Endodermal cell (in vitro differentiated cells): ENCODE measurements around the gene TRIO. TPM values are rescaled to one million over a fixed set of nuclear protein-coding genes. Genes with fewer than 3 reads are reported as not detected.
"Not testable (repeated sequence)": the region's sequence is repeated elsewhere in the genome, so short reads cannot be mapped to it uniquely, and the experiment has no call there.

Experiments used
- DNase-seq: peaks from one replicate; pipeline ENCODE4 v3.0.0-alpha.2; 2017
- H3K27ac ChIP-seq: 2 replicates; pipeline ENCODE4 v1.5.1; 2013; ENCODE audit warnings: mild to moderate bottlenecking, low read depth, low read length, moderate library complexity
- H3K27me3 ChIP-seq: 2 replicates; pipeline ENCODE4 v1.6.1; 2013; ENCODE audit warnings: mild to moderate bottlenecking, low read length, moderate library complexity; ENCODE audit not compliant: insufficient read depth, control insufficient read depth, poor library complexity, severe bottlenecking
- H3K36me3 ChIP-seq: 2 replicates; pipeline ENCODE4 v1.7.0; 2013; ENCODE audit warnings: mild to moderate bottlenecking, low read length, moderate library complexity; ENCODE audit not compliant: control insufficient read depth, insufficient read depth
- H3K4me1 ChIP-seq: one replicate; pipeline ENCODE4 v1.7.0; 2013; ENCODE audit warnings: low read length; ENCODE audit not compliant: control insufficient read depth, insufficient read depth
- H3K4me3 ChIP-seq: 2 replicates; pipeline ENCODE4 v1.5.1; 2013; ENCODE audit warnings: mild to moderate bottlenecking, low read length, moderate library complexity
- H3K9ac ChIP-seq: 2 replicates; pipeline ENCODE4 v1.6.1; 2013; ENCODE audit warnings: mild to moderate bottlenecking, low read length, moderate library complexity; ENCODE audit not compliant: poor library complexity, severe bottlenecking; ENCODE audit errors: extremely low read depth
- H3K9me3 ChIP-seq: 2 replicates; pipeline ENCODE4 v1.6.1; 2013; ENCODE audit warnings: mild to moderate bottlenecking, low read length, moderate library complexity; ENCODE audit not compliant: control insufficient read depth
- H3K27ac Mint-ChIP-seq: 2 replicates; pipeline ENCODE4 v1.8.0; 2020; ENCODE audit warnings: mixed read lengths
- H3K27me3 Mint-ChIP-seq: 2 replicates; pipeline ENCODE4 v1.8.0; 2021; ENCODE audit warnings: mild to moderate bottlenecking, mixed read lengths; ENCODE audit not compliant: insufficient read depth
- H3K36me3 Mint-ChIP-seq: 2 replicates; pipeline ENCODE4 v1.8.0; 2020; ENCODE audit warnings: low read depth, mixed read lengths
- H3K4me1 Mint-ChIP-seq: 2 replicates; pipeline ENCODE4 v1.8.0; 2020; ENCODE audit warnings: mixed read lengths
- H3K4me3 Mint-ChIP-seq: 2 replicates; pipeline ENCODE4 v1.8.0; 2020; ENCODE audit warnings: mild to moderate bottlenecking, moderate library complexity, mixed read lengths
- H3K9me3 Mint-ChIP-seq: 2 replicates; pipeline ENCODE4 v1.8.0; 2020; ENCODE audit warnings: mild to moderate bottlenecking, mixed read lengths
- CTCF ChIP-seq: fragments of 200-600 bp; sonication (generic); conservative IDR thresholded peaks from 2 replicates; pipeline ENCODE4 v1.5.0; 2021; ENCODE audit warnings: antibody characterized with exemption, mild to moderate bottlenecking
- WGBS, 2 experiments: methylation state at CpG; one replicate each; pipeline versions ENCODE4 v1.1.5 to v1.1.7; 2013; ENCODE audit warnings: missing lambda C conversion rate in 2 of 2, mixed read lengths in 1 of 2; ENCODE audit not compliant: insufficient coverage in 1 of 2, insufficient read length in 1 of 2; 5-methylcytosine and 5-hydroxymethylcytosine counted together
- total RNA-seq, 2 donors: library from RNA; stranded (reverse); fragmentation: NEBNext Ultra II Directional in 1 of 2; extraction: Animal tissue kit (Norgen Biotek cat#: 25700) in 1 of 2; gene quantifications; 2 replicates in 1 of 2; 3 replicates in 1 of 2; pipeline ENCODE4 v1.2.1, GENCODE V29; 2021

The TRIO gene
- total RNA-seq, 2 donors from 2014 or later = 88.3 to 109 TPM

DNA sequence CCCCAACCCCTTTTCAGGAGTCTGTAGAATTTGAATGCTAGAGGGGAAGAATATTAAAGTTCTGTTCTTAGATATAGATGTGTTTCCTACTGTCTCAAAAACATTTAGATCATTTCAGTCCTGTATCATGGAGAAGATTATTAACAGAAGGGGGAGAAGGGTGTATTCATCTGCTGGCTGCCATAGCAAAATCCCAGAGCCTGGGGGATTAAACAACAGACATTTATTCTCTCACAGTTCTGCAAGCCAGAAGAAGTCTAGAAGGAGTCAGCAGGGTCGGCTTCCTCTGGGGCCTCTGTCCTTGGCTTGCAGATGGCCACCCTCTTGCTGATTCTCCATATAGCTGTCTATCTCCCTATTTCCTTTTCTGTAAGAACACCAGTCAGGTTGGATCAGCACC, 288.4 kb downstream of the TRIO start:
- Histone ChIP-seq H3K4me1 (no peaks in the 10 kb centered on the region), H3K9me3 (no peaks in the 10 kb centered on the region), H3K9ac (no peak overlapping the region), H3K27me3 (no peaks in the 10 kb centered on the region), H3K4me3 (no peak overlapping the region), H3K36me3 (no peaks in the 10 kb centered on the region), H3K27ac (no peak overlapping the region)
- Mint-ChIP-seq H3K4me1 (peaks cover 29% of the 10 kb centered on the region), H3K36me3 (peaks cover 21% of the 10 kb centered on the region), H3K4me3 (no peak overlapping the region), H3K27me3 (no peaks in the 10 kb centered on the region), H3K9me3 (peaks cover 2% of the 10 kb centered on the region), H3K27ac (peak overlapping the region; percentile 41)
- no peak for TF ChIP-seq CTCF
- DNase-seq = no peak
- WGBS, 2 experiments = 92 to 100% methylated on average over 1 of the region's 1 CpG

DNA sequence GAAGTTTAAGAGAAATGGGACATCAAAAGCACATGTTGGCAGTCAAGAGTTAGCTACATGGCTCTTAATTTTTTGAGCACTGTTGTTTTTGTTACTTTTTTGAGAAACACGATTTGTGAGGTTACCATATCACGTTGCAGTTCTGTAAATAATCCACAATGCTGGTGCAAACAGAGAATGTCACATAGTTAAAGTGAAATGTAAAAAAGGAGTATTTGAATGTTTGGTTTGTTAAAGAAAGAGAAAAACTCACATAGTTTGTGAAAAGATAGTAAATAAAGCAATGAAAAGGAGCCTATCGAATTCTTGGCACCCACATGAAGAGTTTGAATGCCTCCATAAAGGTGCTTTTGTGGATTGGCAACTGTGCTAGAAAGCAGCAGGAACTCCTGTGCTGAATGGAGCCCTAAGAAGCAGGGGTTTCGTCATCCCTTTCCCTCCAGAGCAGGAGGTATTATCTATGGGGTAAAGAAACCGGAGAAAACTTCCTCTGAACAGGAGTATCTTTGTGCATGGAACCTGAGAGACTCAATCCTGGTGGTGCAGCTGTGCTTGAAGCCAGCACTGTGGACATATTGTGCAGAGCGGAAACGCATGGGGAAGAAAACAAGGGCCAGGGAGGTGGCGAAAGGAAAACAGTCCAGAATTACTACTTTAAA, 289.9 kb downstream of the TRIO start:
- 80% methylated on average over 7 to 8 of the region's 8 CpGs for WGBS, 2 experiments
- no peak overlapping the region for H3K4me3 Mint-ChIP-seq
- Histone ChIP-seq H3K4me1 (no peaks in the 10 kb centered on the region), H3K27me3 (no peaks in the 10 kb centered on the region), H3K9me3 (no peaks in the 10 kb centered on the region), H3K36me3 (no peaks in the 10 kb centered on the region), H3K27ac (peak overlapping the region; percentile 13), H3K4me3 (no peak overlapping the region), H3K9ac (no peak overlapping the region)
- peak overlapping the region; percentile 1 for H3K27ac Mint-ChIP-seq
- no peak for TF ChIP-seq CTCF
- peak; percentile 33 for DNase-seq
- no peaks in the 10 kb centered on the region for H3K27me3 Mint-ChIP-seq
- H3K4me1 Mint-ChIP-seq = peaks cover 28% of the 10 kb centered on the region
- peaks cover 20% of the 10 kb centered on the region for H3K36me3 Mint-ChIP-seq
- peaks cover 2% of the 10 kb centered on the region for H3K9me3 Mint-ChIP-seq

DNA sequence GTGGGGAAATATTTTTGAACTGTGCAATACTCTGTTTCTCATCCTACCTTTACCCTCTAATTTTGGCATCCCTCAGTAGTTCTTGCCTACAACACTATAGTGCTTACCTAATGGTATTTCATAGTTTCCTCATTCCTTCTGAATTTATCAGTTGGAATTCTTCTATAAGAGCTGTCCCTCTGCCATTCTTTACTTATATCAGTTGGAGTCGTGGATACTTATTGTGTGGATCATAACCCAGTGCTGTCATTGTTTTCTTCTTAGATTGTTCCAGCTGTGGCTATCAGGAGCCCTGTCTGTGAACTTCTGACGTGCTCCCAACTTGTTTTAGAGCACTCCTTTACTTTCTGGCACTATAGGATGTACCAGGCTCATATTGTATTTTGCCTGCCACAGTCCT, 292.3 kb downstream of the TRIO start:
- H3K27me3 Mint-ChIP-seq = no peaks in the 10 kb centered on the region
- 90 to 100% methylated on average over 2 of the region's 2 CpGs for WGBS, 2 experiments
- H3K27ac ChIP-seq = no peak overlapping the region

GRCh38 chr5:14436122-14436521, 293.0 kb downstream of the TRIO start:
- Mint-ChIP-seq H3K4me1 (peaks cover 18% of the 10 kb centered on the region), H3K36me3 (peaks cover 20% of the 10 kb centered on the region)
- not testable (repeated sequence) for H3K4me3 Mint-ChIP-seq, H3K9me3 Mint-ChIP-seq, H3K27me3 Mint-ChIP-seq, H3K9me3 ChIP-seq, H3K4me3 ChIP-seq, H3K4me1 ChIP-seq, H3K27ac ChIP-seq, H3K36me3 ChIP-seq, H3K27me3 ChIP-seq, H3K9ac ChIP-seq, H3K27ac Mint-ChIP-seq, DNase-seq
- 80 to 92% methylated on average over 4 to 5 of the region's 5 CpGs for WGBS, 2 experiments

More for the DNA sequence above, 292.3 kb downstream of the TRIO start:
- Histone ChIP-seq H3K27me3 (no peaks in the 10 kb centered on the region), H3K4me1 (no peaks in the 10 kb centered on the region), H3K9me3 (no peaks in the 10 kb centered on the region), H3K36me3 (no peaks in the 10 kb centered on the region), H3K4me3 (no peak overlapping the region), H3K9ac (no peak overlapping the region)
- Mint-ChIP-seq H3K27ac (no peak overlapping the region), H3K4me3 (no peak overlapping the region), H3K9me3 (peaks cover 2% of the 10 kb centered on the region), H3K36me3 (peaks cover 20% of the 10 kb centered on the region), H3K4me1 (peaks cover 18% of the 10 kb centered on the region)
- no peak for DNase-seq
- no peak for TF ChIP-seq CTCF
